Nucleus accumbens (tissue), 56 donors: ENCODE data around the gene POU3F3.

ENCODE experiments used
- DNase-seq, 56 donors: peaks; one replicate each; lab custom pipeline; 2025; lab: John Stamatoyannopoulos, UW

Gene POU3F3

GRCh38 chr2:104853534-104854497, at the start of gene POU3F3:
Gene POU3F3, plus strand, starts transcription at chr2:104854115. Its CDS starts 1,396 bp downstream, at chr2:104855511.
- peak; percentile 81 to 100 (median 99) for DNase-seq

GRCh38 chr2:104804148-104804890, 49.6 kb upstream of the POU3F3 start:
- DNase-seq = peak in 3 of 56 donors; percentile 7 to 10 (median 9)

GRCh38 chr2:104812286-104812685, 41.6 kb upstream of the POU3F3 start:
- no peak for DNase-seq

GRCh38 chr2:104816143-104816542, 37.8 kb upstream of the POU3F3 start:
- no peak for DNase-seq

GRCh38 chr2:104818264-104818663, 35.7 kb upstream of the POU3F3 start:
- DNase-seq = no peak

- DNase-seq = peak in 10 of 56 donors; percentile 10 to 56 (median 28)
These were observed 33.8 kb upstream of the POU3F3 start for GRCh38 chr2:104820126-104820525.

- DNase-seq = no peak
These were observed 28.6 kb upstream of the POU3F3 start for GRCh38 chr2:104825124-104825865.

GRCh38 chr2:104826016-104826415, 27.9 kb upstream of the POU3F3 start:
- no peak for DNase-seq

- no peak for DNase-seq
These were observed 22.2 kb upstream of the POU3F3 start for GRCh38 chr2:104831742-104832141.

- DNase-seq = peak in 43 of 56 donors; percentile 23 to 83 (median 65)
These were observed 19.3 kb upstream of the POU3F3 start for GRCh38 chr2:104834431-104835153.

- DNase-seq = peak in 13 of 56 donors; percentile 29 to 63 (median 39)
These were observed 17.6 kb upstream of the POU3F3 start for GRCh38 chr2:104836265-104836664.

- no peak for DNase-seq
These were observed 17.1 kb upstream of the POU3F3 start for GRCh38 chr2:104836841-104837240.

GRCh38 chr2:104840156-104840555, 13.8 kb upstream of the POU3F3 start:
- no peak for DNase-seq

- DNase-seq = no peak
These were observed 12.9 kb upstream of the POU3F3 start for GRCh38 chr2:104840893-104841585.

- no peak for DNase-seq
These were observed 12.2 kb upstream of the POU3F3 start for GRCh38 chr2:104841744-104842143.

GRCh38 chr2:104844807-104845551, 8.9 kb upstream of the POU3F3 start:
- peak in 44 of 56 donors; percentile 30 to 84 (median 70) for DNase-seq

GRCh38 chr2:104845552-104845931, 8.4 kb upstream of the POU3F3 start:
- DNase-seq = peak in 4 of 56 donors; percentile 31 to 57 (median 44)
